T-cell (primary cell): ENCODE results near the gene RAPGEF2. TPM values are rescaled to one million over a fixed set of nuclear protein-coding genes. Genes with fewer than 3 reads are reported as not detected.

Experiments used
- ATAC-seq, 4 experiments: fragments of 200-7000 bp in 3 of 4; fragments of 150-1000 bp in 1 of 4; cut with Tn5 transposase; replicated peaks in 1 of 4; 1 replicate in 3 of 4; 2 replicates in 1 of 4; pipeline ENCODE4 v1.10.0; 2021; ENCODE audit warnings: moderate library complexity in 3 of 4, mild to moderate bottlenecking in 2 of 4, moderate number of reproducible peaks in 1 of 4
- CTCF ChIA-PET, 2 donors: fragments of 300-600 bp; sonication (Branson Sonifier 250); formaldehyde crosslinking; loops; one replicate each; lab custom pipeline; 2022; ENCODE audit warnings: antibody characterized with exemption in 2 of 2; lab: Charles Lee
- POLR2A ChIA-PET, 2 donors: fragments of 300-600 bp; sonication (Branson Sonifier 250); formaldehyde crosslinking; loops; one replicate each; lab custom pipeline; 2022; ENCODE audit warnings: antibody characterized with exemption in 2 of 2; lab: Charles Lee
- DNase-seq, 35 experiments: peaks; one replicate each; pipeline versions ENCODE4 v3.0.0 to v3.0.0-alpha.2; 2013 to 2023
- H3K27ac ChIP-seq: one replicate; pipeline ENCODE4 v1.5.1; 2013; ENCODE audit warnings: low read length
- H3K27me3 ChIP-seq, 2 experiments: replicated peaks in 1 of 2; 1 replicate in 1 of 2; 2 replicates in 1 of 2; pipeline versions ENCODE4 v1.6.1 to v1.7.0; 2013; ENCODE audit warnings: low read length in 1 of 2, mixed read lengths in 1 of 2; ENCODE audit not compliant: control insufficient read depth in 2 of 2, insufficient read depth in 2 of 2; ENCODE audit errors: extremely low read depth in 1 of 2
- H3K36me3 ChIP-seq, 2 donors: 1 replicate in 1 of 2; 2 replicates in 1 of 2; pipeline versions ENCODE4 v1.6.1 to v1.7.0; 2013; ENCODE audit warnings: low read length in 1 of 2; ENCODE audit not compliant: control insufficient read depth in 2 of 2, insufficient read depth in 1 of 2; ENCODE audit errors: extremely low read depth in 1 of 2
- H3K4me1 ChIP-seq, 2 experiments: 1 replicate in 1 of 2; 2 replicates in 1 of 2; pipeline versions ENCODE4 v1.6.1 to v1.7.0; 2013; ENCODE audit warnings: low read length in 2 of 2, mixed read lengths in 1 of 2; ENCODE audit not compliant: insufficient read depth in 2 of 2, control insufficient read depth in 1 of 2; ENCODE audit errors: extremely low read depth in 1 of 2
- H3K4me3 ChIP-seq, 2 donors: 1 replicate in 1 of 2; 2 replicates in 1 of 2; pipeline versions ENCODE4 v1.5.1 to v1.7.0; 2013; ENCODE audit warnings: mild to moderate bottlenecking in 2 of 2, low read length in 1 of 2, moderate library complexity in 1 of 2; ENCODE audit not compliant: control insufficient read depth in 1 of 2; ENCODE audit errors: extremely low read depth in 1 of 2
- H3K9me3 ChIP-seq: 2 replicates; pipeline ENCODE4 v1.7.0; 2013
- H3K27ac Mint-ChIP-seq, 2 donors: one replicate each; pipeline ENCODE4 v1.8.0; 2020 to 2021; ENCODE audit warnings: mild to moderate bottlenecking in 2 of 2, mixed read lengths in 2 of 2
- H3K27me3 Mint-ChIP-seq, 2 donors: one replicate each; pipeline ENCODE4 v1.8.0; 2021 to 2022; ENCODE audit warnings: mixed read lengths in 2 of 2
- H3K36me3 Mint-ChIP-seq: one replicate; pipeline ENCODE4 v1.8.0; 2021; ENCODE audit warnings: mixed read lengths
- H3K4me1 Mint-ChIP-seq, 3 donors: one replicate each; pipeline ENCODE4 v1.8.0; 2020 to 2022; ENCODE audit warnings: mixed read lengths in 3 of 3, mild to moderate bottlenecking in 1 of 3
- H3K4me3 Mint-ChIP-seq, 3 donors: one replicate each; pipeline ENCODE4 v1.8.0; 2020 to 2022; ENCODE audit warnings: mild to moderate bottlenecking in 3 of 3, mixed read lengths in 3 of 3, moderate library complexity in 3 of 3
- H3K9me3 Mint-ChIP-seq, 3 donors: one replicate each; pipeline ENCODE4 v1.8.0; 2020 to 2022; ENCODE audit warnings: mixed read lengths in 3 of 3
- WGBS: methylation state at CpG from one replicate; pipeline ENCODE4 v1.1.5; 2013; ENCODE audit warnings: missing lambda C conversion rate; ENCODE audit not compliant: insufficient coverage; 5-methylcytosine and 5-hydroxymethylcytosine counted together
- total RNA-seq, 35 experiments: library from RNA in 6 of 35; stranded (reverse) in 6 of 35; fragments of 120-200 nt in 1 of 35; gene quantifications; one replicate each; pipeline versions ENCODE4 v1.2.1 to v1.2.4 and lab custom pipeline; 2013 to 2026

The RAPGEF2 gene
- total RNA-seq, 5 donors from 2014 or later (not counting 1 experiment from before 2014, with no cell fraction given), result 16.8 to 28.5 (median 26.4) TPM

DNA sequence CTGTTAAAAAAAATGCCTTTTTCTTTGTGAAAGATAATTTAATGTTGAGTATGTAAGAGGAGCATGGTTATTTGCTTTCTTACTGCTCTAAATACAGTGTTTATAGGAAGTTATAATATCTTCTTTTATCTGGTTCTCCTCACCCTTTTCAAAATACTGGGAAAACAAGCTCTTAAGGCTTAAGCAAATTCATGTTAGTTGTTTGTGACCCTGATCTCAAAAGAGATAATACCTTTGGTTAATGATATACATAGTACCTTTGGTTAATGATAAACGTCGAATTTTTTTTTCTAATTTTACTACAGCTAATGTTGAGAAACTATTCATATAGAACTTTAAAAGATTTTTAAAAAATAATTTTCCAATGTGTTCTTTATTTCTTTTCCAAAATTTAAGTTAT, 180.1 kb downstream of the RAPGEF2 start:
- Mint-ChIP-seq H3K4me1 (peaks cover 0 to 2% (median 0%) of the 10 kb centered on the region in 3 donors), H3K27me3 (no peaks in the 10 kb centered on the region), H3K4me3 (no peak overlapping the region), H3K9me3 (no peaks in the 10 kb centered on the region), H3K27ac (no peak overlapping the region), H3K36me3 (peaks cover 22% of the 10 kb centered on the region)
- DNase-seq (no peak), ATAC-seq (no peak)
- H3K27me3 ChIP-seq, result no peaks in the 10 kb centered on the region
- no peak overlapping the region for H3K4me3 ChIP-seq
- H3K4me1 ChIP-seq, result peaks cover 0 to 2% of the 10 kb centered on the region in 2 experiments
- WGBS, result no CpG with 5 or more reads among the region's 2 CpGs
- ChIA-PET POLR2A (no interaction called here), CTCF (no interaction called here)
- H3K27ac ChIP-seq, result no peak overlapping the region
- no peaks in the 10 kb centered on the region for H3K9me3 ChIP-seq
- H3K36me3 ChIP-seq, result no peaks in the 10 kb centered on the region

DNA sequence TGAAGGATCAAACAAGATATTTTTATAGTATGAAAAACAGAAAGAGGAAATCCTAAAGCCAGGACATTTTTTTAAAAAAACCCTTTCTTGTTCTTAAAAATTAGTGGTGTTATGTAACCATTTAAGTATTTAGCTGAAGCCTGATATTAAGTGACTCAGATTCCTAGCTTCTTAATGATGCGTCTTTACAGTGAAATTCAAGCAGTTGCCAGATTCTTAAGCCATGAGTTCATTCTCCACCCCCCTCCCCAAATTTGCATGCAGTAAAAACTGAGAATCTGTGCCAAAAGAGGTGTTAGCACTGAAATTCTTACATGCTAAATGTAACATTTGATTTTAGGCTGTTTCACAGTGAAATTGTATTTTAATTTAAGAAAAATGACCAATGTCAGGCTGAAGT, 180.8 kb downstream of the RAPGEF2 start:
- peaks cover 0 to 2% (median 0%) of the 10 kb centered on the region in 3 donors for H3K4me1 Mint-ChIP-seq
- WGBS, result no CpG with 5 or more reads among the region's 1 CpG
- Histone ChIP-seq H3K27me3 (no peaks in the 10 kb centered on the region), H3K36me3 (no peaks in the 10 kb centered on the region), H3K4me3 (no peak overlapping the region), H3K27ac (no peak overlapping the region), H3K4me1 (peaks cover 0 to 2% of the 10 kb centered on the region in 2 experiments), H3K9me3 (no peaks in the 10 kb centered on the region)
- DNase-seq (no peak), ATAC-seq (no peak)
- H3K4me3 Mint-ChIP-seq, result no peak overlapping the region
- no peak overlapping the region for H3K27ac Mint-ChIP-seq
- H3K9me3 Mint-ChIP-seq, result no peaks in the 10 kb centered on the region
- ChIA-PET POLR2A (no interaction called here), CTCF (no interaction called here)
- peaks cover 22% of the 10 kb centered on the region for H3K36me3 Mint-ChIP-seq
- H3K27me3 Mint-ChIP-seq, result no peaks in the 10 kb centered on the region

DNA sequence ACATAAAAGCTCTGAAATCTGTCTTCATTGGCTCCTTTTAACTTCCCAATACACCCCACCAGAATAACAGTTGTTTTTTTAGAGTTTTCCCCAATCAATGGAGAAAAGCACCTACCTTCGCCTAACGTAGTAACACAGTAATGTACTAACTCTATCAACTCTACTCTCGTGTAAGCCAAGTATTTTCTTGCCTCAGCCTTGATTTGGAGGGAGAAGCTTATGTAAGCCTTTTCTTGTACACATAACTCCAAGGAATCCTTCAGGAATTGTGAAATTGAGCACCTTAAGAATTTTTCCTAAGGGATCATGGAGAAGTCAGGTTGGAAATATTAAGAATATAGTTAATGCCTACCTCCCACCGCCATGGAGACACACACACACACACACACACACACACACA, 181.2 kb downstream of the RAPGEF2 start:
- H3K36me3 Mint-ChIP-seq, result peaks cover 19% of the 10 kb centered on the region
- ChIA-PET CTCF (no interaction called here), POLR2A (no interaction called here)
- DNase-seq (no peak), ATAC-seq (no peak)
- H3K27ac ChIP-seq, result no peak overlapping the region
- peaks cover 0 to 2% (median 0%) of the 10 kb centered on the region in 3 donors for H3K4me1 Mint-ChIP-seq
- no peak overlapping the region for H3K4me3 Mint-ChIP-seq
- H3K4me3 ChIP-seq, result no peak overlapping the region
- no peaks in the 10 kb centered on the region for H3K27me3 Mint-ChIP-seq
- no peaks in the 10 kb centered on the region for H3K27me3 ChIP-seq
- H3K9me3 Mint-ChIP-seq, result no peaks in the 10 kb centered on the region
- H3K27ac Mint-ChIP-seq, result no peak overlapping the region
- peaks cover 0 to 2% of the 10 kb centered on the region in 2 experiments for H3K4me1 ChIP-seq
- H3K9me3 ChIP-seq, result no peaks in the 10 kb centered on the region
- WGBS, result no CpG with 5 or more reads among the region's 4 CpGs
- H3K36me3 ChIP-seq, result no peaks in the 10 kb centered on the region

DNA sequence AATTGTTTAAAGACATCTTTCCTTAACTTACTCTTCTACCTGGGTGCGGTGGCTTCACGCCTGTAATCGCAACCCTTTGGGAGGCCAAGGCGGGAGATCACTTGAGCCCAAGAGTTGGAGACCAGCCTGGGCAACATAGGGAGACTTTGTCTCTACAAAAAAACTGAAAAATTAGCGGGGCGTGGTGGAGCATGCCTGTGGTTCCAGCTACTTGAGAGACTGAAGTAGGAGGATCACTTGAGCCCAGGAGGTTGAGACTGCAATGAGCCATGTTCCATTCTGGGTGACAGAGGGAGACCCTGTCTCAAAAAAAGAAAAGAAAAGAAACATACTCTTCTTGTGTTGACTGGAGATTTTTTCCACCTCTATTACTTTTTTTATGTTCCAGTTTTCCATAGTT, 181.9 kb downstream of the RAPGEF2 start:
- no peak for ATAC-seq
- Histone ChIP-seq H3K36me3 (no peaks in the 10 kb centered on the region), H3K4me3 (no peak overlapping the region), H3K4me1 (peaks cover 0 to 2% of the 10 kb centered on the region in 2 experiments), H3K27me3 (no peaks in the 10 kb centered on the region), H3K9me3 (no peaks in the 10 kb centered on the region), H3K27ac (no peak overlapping the region)
- DNase-seq, result no peak
- Mint-ChIP-seq H3K27me3 (no peaks in the 10 kb centered on the region), H3K4me1 (peaks cover 0 to 2% (median 0%) of the 10 kb centered on the region in 3 donors), H3K9me3 (no peaks in the 10 kb centered on the region), H3K36me3 (peaks cover 13% of the 10 kb centered on the region), H3K4me3 (no peak overlapping the region), H3K27ac (no peak overlapping the region)
- 91% methylated on average over 4 of the region's 6 CpGs for WGBS
- ChIA-PET POLR2A (no interaction called here), CTCF (no interaction called here)

DNA sequence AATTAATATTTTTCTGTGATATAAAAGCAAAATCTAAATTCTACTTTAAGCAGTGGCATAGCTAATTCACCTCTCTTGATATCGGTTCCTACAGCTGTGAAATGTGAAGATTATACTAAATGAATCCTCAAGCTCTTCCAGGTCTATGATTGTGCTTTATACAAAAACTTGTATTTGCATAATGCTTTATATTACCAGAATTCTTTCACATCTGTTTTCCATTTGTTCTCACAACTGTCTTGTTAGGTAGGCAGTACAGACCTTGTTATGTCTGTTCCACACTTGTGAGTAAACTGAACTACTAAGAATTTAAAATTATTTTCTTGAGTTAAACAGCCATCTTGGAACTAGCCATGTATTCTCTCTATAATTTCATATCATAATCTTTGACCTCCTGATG, 184.9 kb downstream of the RAPGEF2 start:
- Mint-ChIP-seq H3K4me1 (peaks cover 0 to 2% (median 0%) of the 10 kb centered on the region in 3 donors), H3K27me3 (no peaks in the 10 kb centered on the region), H3K27ac (no peak overlapping the region), H3K36me3 (peaks cover 24% of the 10 kb centered on the region), H3K9me3 (no peaks in the 10 kb centered on the region), H3K4me3 (no peak overlapping the region)
- Histone ChIP-seq H3K27ac (no peak overlapping the region), H3K4me3 (no peak overlapping the region), H3K9me3 (no peaks in the 10 kb centered on the region), H3K4me1 (peaks cover 0 to 1% of the 10 kb centered on the region in 2 experiments), H3K27me3 (no peaks in the 10 kb centered on the region), H3K36me3 (no peaks in the 10 kb centered on the region)
- WGBS, result no CpG with 5 or more reads among the region's 1 CpG
- ATAC-seq (no peak), DNase-seq (no peak)
- POLR2A ChIA-PET, result no interaction called here
- CTCF ChIA-PET, result no interaction called here

DNA sequence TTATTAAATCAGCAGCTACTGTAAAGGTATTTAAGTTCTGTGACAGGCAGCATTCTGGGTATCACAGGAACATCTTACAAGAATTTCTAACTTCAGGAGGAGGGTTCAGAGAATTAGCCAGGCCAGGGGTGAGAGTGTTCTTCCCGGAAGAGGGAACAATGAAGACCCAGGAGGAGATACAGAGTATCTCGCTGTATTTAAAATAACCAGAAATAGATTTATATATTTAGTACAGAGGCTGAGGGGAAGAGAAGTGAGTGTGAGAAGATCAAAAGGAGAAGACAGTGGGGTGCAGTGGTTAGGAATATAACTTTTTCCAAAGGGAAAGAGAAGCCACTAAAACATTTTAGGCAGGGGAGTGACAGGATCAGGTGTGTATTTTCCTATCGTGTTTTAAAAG, 186.8 kb downstream of the RAPGEF2 start:
- Histone ChIP-seq H3K27me3 (no peaks in the 10 kb centered on the region), H3K4me3 (no peak overlapping the region), H3K36me3 (no peaks in the 10 kb centered on the region), H3K4me1 (no peaks in the 10 kb centered on the region), H3K9me3 (no peaks in the 10 kb centered on the region), H3K27ac (no peak overlapping the region)
- Mint-ChIP-seq H3K27ac (no peak overlapping the region), H3K36me3 (peaks cover 24% of the 10 kb centered on the region), H3K9me3 (no peaks in the 10 kb centered on the region), H3K27me3 (no peaks in the 10 kb centered on the region), H3K4me1 (peaks cover 0 to 2% (median 0%) of the 10 kb centered on the region in 3 donors), H3K4me3 (no peak overlapping the region)
- 100% methylated on average over 1 of the region's 3 CpGs for WGBS
- POLR2A ChIA-PET, result no interaction called here
- no peak for ATAC-seq
- no peak for DNase-seq
- CTCF ChIA-PET, result no interaction called here
